Astrocyte (in vitro differentiated cells and primary cell): ENCODE measurements around the gene PCLO.

Experiments
- CTCF ChIP-seq: IDR thresholded peaks from 2 replicates; pipeline ENCODE4 v1.5.1; 2011; ENCODE audit warnings: low read depth, mild to moderate bottlenecking, inconsistent platforms, low read length, moderate library complexity; ENCODE audit not compliant: insufficient read depth
- EZH2 ChIP-seq: IDR thresholded peaks from 2 replicates; pipeline ENCODE4 v1.6.1; 2012; ENCODE audit warnings: mild to moderate bottlenecking, low read length, inconsistent platforms; ENCODE audit not compliant: insufficient read depth

- TF ChIP-seq EZH2 (no peak), CTCF (no peak)
Observed at GRCh38 chr7:82715344-82715743, 447.3 kb downstream of the PCLO start.
